Smooth muscle cell (in vitro differentiated cells): ENCODE results near the gene BCL6. TPM values are rescaled to one million over a fixed set of nuclear protein-coding genes. Genes with fewer than 3 reads are reported as not detected.

ENCODE experiments used
- DNase-seq: peaks from one replicate; lab custom pipeline; 2025; ENCODE audit not compliant: unreplicated experiment; lab: John Stamatoyannopoulos, UW
- H2AFZ ChIP-seq: fragments of 200-600 bp; sonication (generic); 2 replicates; pipeline ENCODE4 v1.6.0; 2016; ENCODE audit warnings: antibody characterized with exemption, low read depth, mild to moderate bottlenecking
- H3F3A ChIP-seq: fragments of 200-600 bp; sonication (generic); 2 replicates; pipeline ENCODE4 v1.6.0; 2017; ENCODE audit warnings: antibody characterized with exemption, low read depth
- H3K27ac ChIP-seq: fragments of 200-600 bp; sonication (generic); 2 replicates; pipeline ENCODE4 v1.5.1; 2016; ENCODE audit warnings: low read depth, mild to moderate bottlenecking
- H3K27me3 ChIP-seq: fragments of 200-600 bp; sonication (generic); 2 replicates; pipeline ENCODE4 v1.6.1; 2016; ENCODE audit warnings: low read depth, mild to moderate bottlenecking
- H3K36me3 ChIP-seq: fragments of 200-600 bp; sonication (generic); 2 replicates; pipeline ENCODE4 v1.5.1; 2016; ENCODE audit warnings: low read depth
- H3K4me1 ChIP-seq: fragments of 200-600 bp; sonication (generic); 2 replicates; pipeline ENCODE4 v1.5.1; 2016; ENCODE audit warnings: low read depth
- H3K4me2 ChIP-seq: fragments of 200-600 bp; sonication (generic); 2 replicates; pipeline ENCODE4 v1.6.0; 2016; ENCODE audit warnings: mild to moderate bottlenecking
- H3K4me3 ChIP-seq: fragments of 200-600 bp; sonication (generic); 2 replicates; pipeline ENCODE4 v1.5.1; 2016; ENCODE audit warnings: mild to moderate bottlenecking
- H3K79me2 ChIP-seq: fragments of 200-600 bp; sonication (generic); 2 replicates; pipeline ENCODE4 v1.6.0; 2016; ENCODE audit warnings: low read depth, mild to moderate bottlenecking
- H3K9ac ChIP-seq: fragments of 200-600 bp; sonication (generic); 2 replicates; pipeline ENCODE4 v1.6.0; 2016; ENCODE audit warnings: low read depth
- H3K9me3 ChIP-seq: fragments of 200-600 bp; sonication (generic); replicated peaks from 2 replicates; pipeline ENCODE4 v1.5.1; 2016; ENCODE audit warnings: low read depth
- H4K20me1 ChIP-seq: fragments of 200-600 bp; sonication (generic); 2 replicates; pipeline ENCODE4 v1.6.0; 2016; ENCODE audit warnings: low read depth
- CTCF ChIP-seq: fragments of 200-600 bp; sonication (generic); IDR thresholded peaks from 2 replicates; pipeline ENCODE4 v1.5.1; 2017; ENCODE audit warnings: borderline replicate concordance, mild to moderate bottlenecking, antibody characterized with exemption; ENCODE audit not compliant: insufficient read depth, poor library complexity, severe bottlenecking
- WGBS: methylation state at CpG from one replicate; pipeline ENCODE4 v1.1.7; 2016; ENCODE audit warnings: low lambda C conversion rate; 5-methylcytosine and 5-hydroxymethylcytosine counted together
- polyA plus RNA-seq: library from polyadenylated mRNA; unstranded; fragments of >200 nt; fragmentation: Nextera tagmentation; extraction: Ambion mirVana; gene quantifications from 2 replicates; pipeline ENCODE4 v1.2.1, GENCODE V29; 2016
- total RNA-seq: library from RNA; depleted of rRNA; stranded (reverse); fragments of >200 nt; gene quantifications from 2 replicates; pipeline ENCODE4 v1.2.3, GENCODE V29; 2014

The BCL6 gene
- total and polyA plus RNA-seq, 2 experiments from 2014 or later, result 18.3 to 39.1 TPM

GRCh38 chr3:187735837-187736236 lies 9.4 kb downstream of the BCL6 start:
- Histone ChIP-seq H2AFZ (no peak overlapping the region), H3F3A (peaks cover 4% of the 10 kb centered on the region), H3K4me1 (peaks cover 17% of the 10 kb centered on the region), H3K36me3 (peaks cover 23% of the 10 kb centered on the region), H3K9ac (no peak overlapping the region), H3K79me2 (peaks cover 37% of the 10 kb centered on the region), H4K20me1 (peaks cover 71% of the 10 kb centered on the region), H3K27me3 (no peaks in the 10 kb centered on the region), H3K4me3 (no peak overlapping the region), H3K9me3 (no peaks in the 10 kb centered on the region), H3K27ac (peak overlapping the region; percentile 93), H3K4me2 (peak overlapping the region; percentile 99)
- DNase-seq, result no peak
- no peak for TF ChIP-seq CTCF
- WGBS, result 60% methylated on average over 3 of the region's 3 CpGs

GRCh38 chr3:187735383-187735782 lies 9.9 kb downstream of the BCL6 start:
- H3K9ac ChIP-seq, result no peak overlapping the region
- no peak overlapping the region for H2AFZ ChIP-seq
- H3K4me3 ChIP-seq, result no peak overlapping the region
- H3K27me3 ChIP-seq, result no peaks in the 10 kb centered on the region
- peak overlapping the region; percentile 93 for H3K27ac ChIP-seq
- no peak for TF ChIP-seq CTCF
- peaks cover 17% of the 10 kb centered on the region for H3K4me1 ChIP-seq
- H3F3A ChIP-seq, result peaks cover 4% of the 10 kb centered on the region
- H3K79me2 ChIP-seq, result peaks cover 37% of the 10 kb centered on the region
- no peak for DNase-seq
- 87% methylated on average over 3 of the region's 3 CpGs for WGBS
- H3K9me3 ChIP-seq, result no peaks in the 10 kb centered on the region
- peaks cover 25% of the 10 kb centered on the region for H3K36me3 ChIP-seq
- peak overlapping the region; percentile 99 for H3K4me2 ChIP-seq
- peaks cover 68% of the 10 kb centered on the region for H4K20me1 ChIP-seq

- no peak for TF ChIP-seq CTCF
- WGBS, result 36% methylated on average over 3 of the region's 3 CpGs
- Histone ChIP-seq H3K79me2 (peaks cover 37% of the 10 kb centered on the region), H3K4me2 (peak overlapping the region; percentile 99), H3K36me3 (peaks cover 31% of the 10 kb centered on the region), H3K9ac (no peak overlapping the region), H3K27me3 (no peaks in the 10 kb centered on the region), H3F3A (no peaks in the 10 kb centered on the region), H3K9me3 (no peaks in the 10 kb centered on the region), H2AFZ (no peak overlapping the region), H3K4me1 (peaks cover 17% of the 10 kb centered on the region), H4K20me1 (peaks cover 70% of the 10 kb centered on the region), H3K27ac (no peak overlapping the region), H3K4me3 (no peak overlapping the region)
- DNase-seq, result no peak
Observed at GRCh38 chr3:187734841-187735240, 10.4 kb downstream of the BCL6 start.

GRCh38 chr3:187733371-187733770 lies 11.9 kb downstream of the BCL6 start:
- no peak overlapping the region for H3K4me3 ChIP-seq
- H3K9me3 ChIP-seq, result no peaks in the 10 kb centered on the region
- H3K36me3 ChIP-seq, result peaks cover 33% of the 10 kb centered on the region
- DNase-seq, result no peak
- 97% methylated on average over 11 of the region's 11 CpGs for WGBS
- H3K27ac ChIP-seq, result no peak overlapping the region
- peaks cover 34% of the 10 kb centered on the region for H3K79me2 ChIP-seq
- no peak overlapping the region for H3K4me2 ChIP-seq
- H3K4me1 ChIP-seq, result peaks cover 17% of the 10 kb centered on the region
- peaks cover 74% of the 10 kb centered on the region for H4K20me1 ChIP-seq
- TF ChIP-seq CTCF, result no peak
- H3F3A ChIP-seq, result no peaks in the 10 kb centered on the region
- H3K9ac ChIP-seq, result no peak overlapping the region
- no peak overlapping the region for H2AFZ ChIP-seq
- H3K27me3 ChIP-seq, result no peaks in the 10 kb centered on the region
